GM21360 (cell line): ENCODE results near the gene LEP.
"Not testable (repeated sequence)": the region's sequence is repeated elsewhere in the genome, so short reads cannot be mapped to it uniquely, and the experiment has no call there.

Experiments used
- ATAC-seq: cut with Tn5 transposase; IDR thresholded peaks from one replicate; pipeline ENCODE4 v1.9.1; 2021; ENCODE audit warnings: mild to moderate bottlenecking, moderate library complexity; ENCODE audit not compliant: unreplicated experiment

The LEP gene

DNA sequence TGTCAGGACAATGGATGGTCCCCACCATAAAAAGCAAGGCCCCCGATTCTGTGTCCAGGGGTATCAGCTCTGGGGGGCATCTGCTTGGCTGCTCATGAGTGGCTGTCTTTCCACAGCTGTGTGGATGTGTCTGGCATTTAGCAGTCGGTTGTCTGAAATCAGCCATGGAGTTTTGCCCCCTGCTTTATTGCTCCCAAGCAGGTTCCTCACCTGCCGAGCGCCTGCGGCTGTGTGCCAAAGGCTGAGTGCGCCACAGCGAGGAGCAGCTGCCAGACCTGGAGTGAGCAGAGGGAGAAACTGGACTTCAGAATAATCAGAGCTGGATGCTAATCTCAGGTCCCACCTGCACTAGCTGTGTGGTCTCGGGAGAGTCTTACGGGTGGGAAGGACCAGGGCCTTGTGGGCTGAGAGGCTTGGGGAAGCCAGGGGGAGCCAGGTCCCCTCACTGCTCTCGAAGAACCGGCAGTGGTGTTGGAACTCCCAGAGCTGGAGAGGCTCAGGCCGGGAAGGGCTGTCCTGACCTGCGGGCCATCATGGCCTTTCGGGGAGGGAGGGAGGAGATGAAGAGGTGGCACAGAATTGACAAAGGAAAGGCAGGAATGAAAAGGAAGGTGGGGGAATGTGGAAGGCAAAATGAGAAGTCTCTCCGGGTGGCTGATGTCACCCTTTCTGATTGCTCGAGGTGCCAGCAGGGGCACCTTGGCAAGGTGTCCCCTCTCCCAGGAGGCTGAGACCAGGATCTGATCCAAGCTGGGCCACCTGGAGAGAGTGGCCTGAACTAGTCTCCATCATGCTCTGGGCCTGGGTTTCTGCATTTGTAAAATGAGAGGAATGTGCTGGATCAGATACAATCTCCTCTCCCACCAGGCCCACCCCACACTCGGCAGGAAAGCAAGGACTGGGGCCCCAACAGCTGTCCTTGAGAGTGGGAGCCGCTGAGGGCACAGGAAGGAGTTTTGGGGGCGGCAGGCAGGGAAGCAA lies 30.2 kb upstream of the LEP start:
- ATAC-seq, result no peak

- ATAC-seq, result no peak
Measured at GRCh38 chr7:128211626-128212025, 29.5 kb upstream of the LEP start.

- ATAC-seq, result no peak
Measured at GRCh38 chr7:128214463-128214862, 26.6 kb upstream of the LEP start.

GRCh38 chr7:128215281-128215680 lies 25.8 kb upstream of the LEP start:
- no peak for ATAC-seq

GRCh38 chr7:128215739-128216138 lies 25.3 kb upstream of the LEP start:
- no peak for ATAC-seq

DNA sequence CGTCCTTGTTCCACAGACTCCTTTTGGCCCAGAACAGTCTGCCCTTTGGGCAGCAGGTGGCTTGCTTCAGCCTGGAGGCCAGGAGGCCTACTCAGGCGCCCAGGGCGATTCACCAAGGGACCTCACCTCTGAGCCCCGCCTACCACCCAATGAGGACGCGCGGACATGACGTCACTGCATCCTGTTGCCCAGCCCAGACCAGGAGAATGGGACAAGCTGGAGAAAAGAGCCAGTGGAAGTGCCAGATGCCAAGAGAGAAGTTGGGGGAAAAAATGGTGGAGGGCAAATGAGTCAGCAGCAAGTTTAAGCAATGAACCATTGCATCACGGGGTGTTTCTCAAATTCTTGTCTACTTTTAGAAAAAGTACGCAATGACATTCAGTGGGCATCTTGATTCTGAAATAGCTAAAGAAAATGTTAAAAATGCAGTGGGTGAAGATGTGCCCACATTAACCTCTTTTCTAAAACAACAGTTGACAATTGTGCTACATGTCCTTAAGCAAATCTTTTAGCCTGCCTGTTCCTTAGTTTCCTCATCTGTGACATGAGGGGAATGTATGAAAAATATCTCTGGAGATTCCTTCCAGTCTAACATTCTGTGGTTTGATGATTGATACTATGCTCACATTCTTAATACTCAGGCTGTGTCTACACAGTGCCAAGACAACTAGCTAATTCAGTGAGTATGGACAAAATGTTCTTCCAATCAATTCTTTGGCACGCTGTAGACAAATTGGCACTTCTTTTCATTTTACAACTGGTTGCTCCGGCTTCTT lies 23.9 kb upstream of the LEP start:
- ATAC-seq, result no peak

DNA sequence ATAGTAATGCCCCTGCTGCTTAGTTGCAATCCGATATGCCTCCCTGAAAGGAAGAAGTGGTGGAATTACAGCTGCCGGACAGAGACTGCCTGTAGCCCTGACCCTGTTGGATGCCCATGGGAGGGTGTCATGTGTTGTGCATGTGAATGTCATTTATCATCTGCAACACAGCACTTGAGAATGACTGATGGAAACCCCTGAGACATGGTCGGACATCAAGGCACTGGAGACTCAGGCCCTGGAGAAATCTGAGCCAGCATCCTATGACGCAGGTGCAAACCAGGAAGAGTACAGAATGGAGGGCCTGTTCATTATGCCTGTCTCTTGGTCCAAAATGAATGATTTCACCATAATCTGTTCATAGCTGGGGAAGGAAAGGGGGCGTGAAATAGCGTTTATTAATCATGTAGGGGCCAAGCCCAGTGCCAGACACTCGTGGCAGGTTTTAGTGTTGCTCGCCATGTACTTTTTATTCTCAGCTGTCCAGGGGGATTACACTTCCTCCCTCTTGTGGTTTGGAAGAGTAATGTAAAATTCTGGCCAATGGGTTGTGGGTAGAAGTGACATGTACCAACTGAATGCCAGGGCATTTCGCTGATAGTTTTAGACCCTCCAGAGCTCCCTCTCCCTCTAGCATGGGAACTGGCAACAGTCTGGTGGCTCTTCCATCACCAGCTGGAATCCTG lies 23.0 kb upstream of the LEP start:
- ATAC-seq, result no peak

DNA sequence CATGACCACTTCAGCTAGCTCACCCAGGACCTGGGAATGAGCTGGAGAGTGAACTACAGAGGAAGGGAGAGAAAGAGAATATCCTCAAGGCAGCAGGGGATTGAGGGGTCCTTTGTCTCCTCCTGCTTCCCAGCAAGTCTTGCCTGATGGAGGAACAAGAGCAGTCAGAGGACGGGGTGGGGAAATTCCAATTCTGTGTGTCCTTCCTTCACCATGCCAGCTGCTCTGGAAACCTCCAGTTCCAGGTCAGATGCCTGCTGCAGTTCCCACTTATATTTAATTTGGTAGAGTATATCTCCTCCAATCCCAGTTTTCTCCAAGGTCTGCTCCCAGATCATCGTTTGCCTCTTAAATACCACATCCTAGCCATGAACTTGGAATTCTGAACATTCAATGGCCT lies 21.4 kb upstream of the LEP start:
- ATAC-seq, result no peak

GRCh38 chr7:128221929-128222403 lies 19.1 kb upstream of the LEP start:
- no peak for ATAC-seq

- no peak for ATAC-seq
Measured at GRCh38 chr7:128226132-128226980, 14.7 kb upstream of the LEP start.

DNA sequence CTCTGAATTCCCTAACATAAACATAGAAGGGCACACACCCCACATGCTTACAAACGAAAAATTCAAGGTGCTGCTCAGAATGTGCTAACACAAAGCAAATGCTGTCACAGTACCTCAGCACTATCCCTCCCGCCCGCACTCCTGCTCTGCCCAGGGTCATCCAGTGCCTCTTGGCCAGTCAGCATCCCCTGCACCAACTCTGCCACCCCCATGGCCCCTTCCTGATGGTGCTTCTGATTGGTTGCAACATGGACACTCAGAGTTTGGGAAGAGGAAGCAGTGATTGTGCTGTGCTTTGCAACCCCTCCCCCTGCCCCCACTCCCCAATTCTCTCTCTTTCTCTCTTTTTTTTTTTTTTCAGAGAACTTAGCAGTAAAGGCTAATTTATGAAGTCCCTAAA lies 13.8 kb upstream of the LEP start:
- ATAC-seq, result no peak

DNA sequence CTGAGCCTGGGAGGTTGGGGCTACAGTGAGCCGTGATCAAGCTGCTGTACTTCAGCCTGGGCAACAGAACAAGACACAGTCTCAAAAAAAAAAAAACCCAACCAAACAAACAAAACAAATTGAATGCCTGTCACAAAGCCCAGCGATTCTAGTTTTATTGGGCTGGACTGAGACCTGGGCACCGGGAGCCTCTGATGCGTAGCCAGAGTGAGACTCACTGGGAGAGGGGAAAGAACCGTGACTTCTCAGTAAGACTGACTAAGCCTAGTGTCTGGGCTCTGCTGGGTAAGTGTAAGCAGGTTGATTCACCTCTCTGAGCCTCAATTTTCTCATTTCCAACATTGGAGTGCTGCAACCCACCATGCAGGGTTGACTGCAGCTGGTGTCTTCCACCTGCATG lies 10.1 kb upstream of the LEP start:
- ATAC-seq, result no peak

GRCh38 chr7:128231677-128232076 lies 9.4 kb upstream of the LEP start:
- no peak for ATAC-seq

DNA sequence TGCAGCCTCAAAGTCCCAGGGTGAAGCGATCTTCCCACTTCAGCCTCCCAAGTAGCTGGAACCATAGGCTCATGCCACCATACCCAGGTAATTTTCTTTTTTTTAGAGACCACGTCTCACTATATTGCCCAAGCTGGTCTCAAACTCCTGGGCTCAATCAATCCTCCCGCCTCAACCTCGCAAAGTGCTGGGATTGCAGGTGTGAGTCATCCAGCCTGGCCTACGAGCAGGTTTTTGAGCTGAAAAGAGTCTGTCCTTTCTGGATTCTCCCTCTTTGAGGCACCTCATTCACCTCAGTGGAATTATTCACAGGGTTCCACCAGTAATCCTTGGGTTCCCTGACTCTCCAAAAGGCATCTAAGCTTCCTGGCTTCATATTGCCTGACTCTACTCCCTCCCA lies 7.6 kb upstream of the LEP start:
- ATAC-seq, result no peak

DNA sequence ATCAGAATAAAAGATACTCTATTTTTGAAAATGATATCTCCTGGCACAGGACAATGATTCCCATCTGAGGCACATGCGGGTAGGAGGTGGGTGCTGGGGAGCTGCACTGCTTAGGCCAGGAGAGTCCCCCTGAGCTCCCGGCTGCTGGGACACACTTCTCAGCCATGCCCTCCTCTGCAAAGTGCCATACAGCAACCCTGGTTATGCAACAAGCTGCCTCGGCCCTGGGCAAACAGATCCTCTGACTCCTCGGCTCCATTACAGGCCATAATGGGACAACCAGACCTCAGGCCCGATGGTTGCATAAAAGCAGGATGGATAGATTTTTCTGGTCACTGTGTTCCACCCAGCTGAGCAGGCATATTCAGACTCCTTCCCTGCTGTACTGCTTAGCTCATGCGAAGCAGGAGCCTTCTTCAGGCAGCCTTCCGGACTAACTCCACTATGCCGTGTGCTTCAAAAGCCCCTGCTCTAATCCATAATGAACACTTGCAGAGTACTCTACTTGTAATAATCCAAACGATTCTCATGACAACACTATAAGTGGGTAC lies 6.5 kb upstream of the LEP start:
- no peak for ATAC-seq

GRCh38 chr7:128235471-128235870 lies 5.6 kb upstream of the LEP start:
- ATAC-seq, result no peak

DNA sequence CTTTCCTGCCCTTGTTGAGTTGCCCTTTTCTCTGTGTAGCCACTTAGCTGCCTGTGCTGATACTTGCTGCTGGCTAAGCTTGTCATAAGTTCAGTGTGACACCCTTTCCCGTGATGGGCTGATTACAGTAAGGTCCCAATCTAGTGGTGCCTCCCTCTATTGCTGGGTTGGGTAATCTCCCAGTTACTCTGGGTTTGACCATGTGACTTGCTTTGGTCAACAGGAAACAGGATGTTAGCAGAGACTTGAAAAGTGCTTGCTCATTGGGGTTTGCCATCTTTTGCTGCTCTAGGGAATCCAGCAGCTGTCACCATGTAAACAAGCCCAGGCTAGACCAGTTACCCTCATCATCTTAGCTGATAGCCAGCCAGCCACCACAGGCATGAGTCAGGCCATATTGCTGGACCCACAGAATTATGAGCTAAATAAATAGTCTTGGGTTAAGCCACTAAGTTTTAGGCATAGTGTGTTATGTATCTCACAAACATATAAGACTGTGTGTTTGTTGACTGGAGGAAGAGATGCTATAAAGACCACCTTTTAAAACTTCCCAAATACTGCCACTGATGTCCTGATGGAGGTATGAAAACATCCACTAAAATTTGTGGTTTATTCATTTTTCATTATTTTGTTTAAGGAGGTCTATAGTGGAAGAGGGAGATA lies 4.0 kb upstream of the LEP start:
- ATAC-seq, result no peak

GRCh38 chr7:128239146-128239545 lies 1.9 kb upstream of the LEP start:
- ATAC-seq, result not testable (repeated sequence)

DNA sequence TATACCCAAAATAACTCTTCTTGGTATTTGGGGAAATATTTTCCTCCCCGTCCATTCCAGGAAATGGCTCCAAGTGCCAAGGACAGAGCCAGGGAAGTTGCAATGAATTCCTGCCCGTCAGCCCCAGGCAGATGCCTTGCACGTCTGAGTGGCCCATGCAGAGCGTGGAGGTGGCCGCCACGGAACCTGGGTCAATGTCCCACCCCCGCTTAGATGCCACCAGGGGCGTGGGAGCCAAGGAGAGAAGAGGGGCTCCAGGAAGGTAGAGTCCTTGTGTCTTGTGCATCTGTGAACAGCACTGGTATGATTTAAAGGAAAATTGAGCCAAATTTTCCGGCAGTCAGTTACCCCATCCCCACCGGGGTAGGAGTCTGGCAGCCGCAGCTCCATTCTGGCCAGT lies 1.6 kb downstream of the LEP start:
- no peak for ATAC-seq

DNA sequence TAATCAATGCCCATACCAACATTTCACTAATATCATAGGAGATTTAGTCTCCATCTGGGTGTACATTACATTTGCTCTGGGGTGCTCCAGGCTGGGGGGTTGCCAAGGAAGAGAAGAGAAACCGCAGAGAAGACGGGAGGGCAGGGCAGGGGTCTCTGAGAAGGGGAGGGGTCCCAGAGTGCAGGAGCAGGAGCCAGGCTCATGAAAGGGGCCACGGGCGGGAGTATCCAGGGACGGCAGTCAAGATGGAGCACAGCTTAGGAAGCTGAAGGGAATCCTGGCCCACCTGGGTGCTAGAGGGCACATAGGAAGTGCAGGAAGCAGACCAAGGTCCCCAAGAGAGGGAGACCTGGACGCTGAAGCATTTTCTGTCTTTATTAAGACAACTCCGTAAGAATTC lies 2.2 kb downstream of the LEP start:
- no peak for ATAC-seq
